K562 (cell line): ENCODE results near the gene PFKP. TPM values are rescaled to one million over a fixed set of nuclear protein-coding genes. Genes with fewer than 3 reads are reported as not detected.
A peak's percentile ranks its signal among the peaks of the same experiment; 100 is the strongest.

Experiments used
- ATAC-seq: fragments of 200-7000 bp; cut with Tn5 transposase; 3 replicates; pipeline ENCODE4 v1.9.1; 2020; ENCODE audit warnings: moderate library complexity
- BruUV-seq: library from RNA; stranded (reverse); fragments of 400-500 nt; replicated peaks from 2 replicates; lab custom pipeline; 2021; lab: Mats Ljungman, UMichigan
- CTCF ChIA-PET: fragments of 300-600 bp; formaldehyde crosslinking; extraction: SDS; loops from one replicate; lab custom pipeline; 2021; ENCODE audit warnings: low intra/inter-chr PET ratio; lab: Yijun Ruan, JAX
- POLR2A ChIA-PET: fragments of 300-600, 350-650 bp; sonication (Branson Sonifier 250); formaldehyde crosslinking; extraction: SDS; loops from one replicate; lab custom pipeline; 2021; ENCODE audit warnings: antibody characterized with exemption, inconsistent platforms; lab: Yijun Ruan, JAX
- DNase-seq, 4 experiments: peaks; one replicate each; pipeline versions ENCODE4 v3.0.0 to v3.0.0-alpha.2; 2011 to 2018; ENCODE audit warnings: low spot score in 3 of 4, mixed read lengths in 3 of 4; ENCODE audit errors: extremely low read depth in 1 of 4
- FAIRE-seq: peaks from 2 replicates; lab custom pipeline; 2011; peaks lifted over from hg19 to GRCh38; lab: Jason Lieb, UNC
- H2AFZ ChIP-seq: 2 replicates; pipeline ENCODE4 v1.6.0; 2011; ENCODE audit warnings: low read depth, low read length, control low read depth, inconsistent platforms
- H3K27ac ChIP-seq: fragments of 200-600 bp; 3 replicates; pipeline ENCODE4 v1.8.0; 2011; ENCODE audit warnings: low read depth, mild to moderate bottlenecking, control low read depth, inconsistent platforms, low read length, moderate library complexity, mixed read lengths; ENCODE audit errors: extremely low read depth
- H3K27me3 ChIP-seq, 2 experiments: fragments of 300-600 bp in 1 of 2; 2 replicates in 1 of 2; 3 replicates in 1 of 2; pipeline versions ENCODE4 v1.6.0 to v1.8.0; 2011; ENCODE audit warnings: inconsistent platforms in 2 of 2, low read length in 2 of 2, mild to moderate bottlenecking in 1 of 2, mixed read lengths in 1 of 2, moderate library complexity in 1 of 2; ENCODE audit not compliant: control insufficient read depth in 2 of 2, insufficient read depth in 2 of 2
- H3K36me3 ChIP-seq: fragments of 300-600 bp; 3 replicates; pipeline ENCODE4 v1.8.0; 2011; ENCODE audit warnings: mild to moderate bottlenecking, low read length, inconsistent platforms; ENCODE audit not compliant: control insufficient read depth, insufficient read depth
- H3K4me1 ChIP-seq, 2 experiments: fragments of 200-600 bp in 1 of 2; replicated peaks in 1 of 2; 2 replicates in 1 of 2; 3 replicates in 1 of 2; pipeline versions ENCODE4 v1.5.1 to v1.8.0; 2011; ENCODE audit warnings: inconsistent platforms in 2 of 2, low read length in 2 of 2, mild to moderate bottlenecking in 1 of 2, mixed read lengths in 1 of 2, moderate library complexity in 1 of 2; ENCODE audit not compliant: control insufficient read depth in 2 of 2, insufficient read depth in 2 of 2
- H3K4me2 ChIP-seq: 2 replicates; pipeline ENCODE4 v1.6.1; 2011; ENCODE audit warnings: low read length, control low read depth, inconsistent platforms, mixed read lengths; ENCODE audit not compliant: insufficient read depth
- H3K4me3 ChIP-seq: fragments of 200-600 bp; sonication (generic), shearing (Covaris generic); 2 replicates; pipeline ENCODE4 v1.5.1; 2016; ENCODE audit warnings: control low read depth, inconsistent platforms
- H3K79me2 ChIP-seq: fragments of 200-600 bp; 3 replicates; pipeline ENCODE4 v1.8.0; 2011; ENCODE audit warnings: low read length, inconsistent platforms; ENCODE audit not compliant: control insufficient read depth, insufficient read depth
- H3K9ac ChIP-seq, 2 experiments: 2 replicates each; pipeline versions ENCODE4 v1.6.0 to v1.6.1; 2011; ENCODE audit warnings: low read depth in 2 of 2, low read length in 2 of 2, control low read depth in 1 of 2, inconsistent platforms in 1 of 2, mild to moderate bottlenecking in 1 of 2, mixed read lengths in 1 of 2; ENCODE audit not compliant: insufficient read depth in 1 of 2
- H3K9me1 ChIP-seq: one replicate; pipeline ENCODE4 v1.6.0; 2011; ENCODE audit warnings: inconsistent platforms, mild to moderate bottlenecking, low read length, moderate library complexity; ENCODE audit not compliant: control insufficient read depth, insufficient read depth
- H3K9me3 ChIP-seq: replicated peaks from 2 replicates; pipeline ENCODE4 v1.5.1; 2011; ENCODE audit warnings: low read depth, low read length, inconsistent platforms; ENCODE audit not compliant: control insufficient read depth, insufficient read depth
- H4K20me1 ChIP-seq: replicated peaks from 2 replicates; pipeline ENCODE4 v1.6.1; 2011; ENCODE audit warnings: low read length, inconsistent platforms, mixed read lengths; ENCODE audit not compliant: control insufficient read depth, insufficient read depth
- POLR2G ChIP-seq: fragments of 200-400 bp; formaldehyde crosslinking; IDR thresholded peaks from 2 replicates; pipeline ENCODE4 v1.6.1; 2017; ENCODE audit warnings: low read depth, mild to moderate bottlenecking, antibody characterized with exemption, low read length, moderate library complexity
- POLR2H ChIP-seq: IDR thresholded peaks from 2 replicates; pipeline ENCODE4 v1.6.1; 2016; ENCODE audit warnings: missing genetic modification characterization, low read depth, mild to moderate bottlenecking, control low read depth, missing compliant biosample characterization, moderate library complexity
- RBM22 ChIP-seq: fragments of 200-400 bp; formaldehyde crosslinking; IDR thresholded peaks from 2 replicates; pipeline ENCODE4 v1.6.1; 2018; ENCODE audit warnings: low read length, low read depth; ENCODE audit not compliant: poor library complexity, severe bottlenecking
- WGBS: fragments of 100-300 bp; shearing (Covaris generic); methylation state at CpG from one replicate; pipeline ENCODE4 v1.1.6; 2016; ENCODE audit warnings: low coverage, mixed read lengths; ENCODE audit not compliant: insufficient coverage; ENCODE audit errors: missing lambda C conversion rate; 5-methylcytosine and 5-hydroxymethylcytosine counted together
- in situ Hi-C: fragments of 300-500 bp; cut with MboI; formaldehyde crosslinking; loops from 4 replicates; pipeline ENCODE4 v1.15.0; 2018; ENCODE audit warnings: inconsistent platforms, mixed read lengths
- intact Hi-C: fragments of 100-400 bp; cut with micrococcal nuclease; formaldehyde crosslinking; loops from 2 replicates; pipeline ENCODE4 v1.14.2; 2022
- polyA plus RNA-seq, 8 experiments: library from polyadenylated mRNA; depleted of rRNA in 4 of 8; stranded (reverse) in 5 of 8; unstranded in 3 of 8; fragments of >200 nt; fragmentation: Nextera tagmentation in 2 of 8; fragmentation: Illumina TruSeq in 1 of 8; extraction: Ambion mirVana in 2 of 8; extraction: Trizol in 1 of 8; gene quantifications; 2 replicates each; pipeline versions ENCODE4 v1.2.1 to v1.2.3, GENCODE V29; 2011 to 2014; ENCODE audit warnings: inconsistent platforms in 1 of 8, missing spikeins in 1 of 8
- total RNA-seq, 7 experiments: library from RNA; depleted of rRNA in 6 of 7; stranded (reverse); fragments of >200 nt in 6 of 7; fragmentation: Illumina TruSeq in 2 of 7; extraction: Trizol in 2 of 7; gene quantifications; 2 replicates each; pipeline versions ENCODE4 v1.2.1 to v1.2.3, GENCODE V29; 2011 to 2021; ENCODE audit warnings: low replicate concordance in 1 of 7
- TF ChIP-seq, protein P1 (sequence below): fragments of 250-450 bp; sonication (Bioruptor Pico); IDR thresholded peaks from 2 replicates; pipeline ENCODE4 v1.6.1; 2021; ENCODE audit warnings: mild to moderate bottlenecking

The PFKP gene
- total and polyA plus RNA-seq, 9 of the 15 experiments (the other 6 are each of a cell fraction or from before 2014, with no cell fraction given): 23.5 to 116 (median 62.1) TPM

DNA sequence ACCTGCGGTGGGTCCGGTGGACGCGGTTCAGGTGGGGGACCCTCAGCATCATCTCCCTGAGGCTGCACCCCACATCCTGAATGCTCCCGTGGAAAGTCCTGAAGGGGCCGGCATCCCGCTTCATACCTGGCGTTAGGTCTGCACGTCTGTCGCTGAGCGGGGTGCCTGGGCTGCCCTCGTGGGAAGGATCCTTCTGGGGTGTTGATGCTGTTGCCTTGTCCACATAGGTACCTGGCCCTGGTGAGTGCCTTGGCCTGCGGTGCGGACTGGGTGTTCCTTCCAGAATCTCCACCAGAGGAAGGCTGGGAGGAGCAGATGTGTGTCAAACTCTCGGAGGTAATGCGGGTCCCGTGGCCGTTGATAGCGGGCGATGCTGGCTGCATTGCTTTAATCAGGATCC lies 37.8 kb downstream of the PFKP start:
- peaks cover 7% of the 10 kb centered on the region for H3K9me1 ChIP-seq
- H3K36me3 ChIP-seq: peaks cover 80% of the 10 kb centered on the region
- TF ChIP-seq POLR2H (tag) (no peak), POLR2G (0 out of 2 replicates have a peak, but pooled peaks have one; percentile 34)
- no peak overlapping the region for H3K4me3 ChIP-seq
- no peaks in the 10 kb centered on the region for H4K20me1 ChIP-seq
- no TSS peak for BruUV-seq
- H3K9me3 ChIP-seq: no peaks in the 10 kb centered on the region
- intact Hi-C loops: no loop called here
- ChIA-PET CTCF (no interaction called here), POLR2A (no interaction called here)
- 83% methylated on average over 19 of the region's 20 CpGs for whole genome bisulfite sequencing
- H3K27me3 ChIP-seq: no peaks in the 10 kb centered on the region
- no peak for DNase-seq
- no peak for FAIRE-seq
- ATAC-seq: no peak
- H3K4me1 ChIP-seq: peaks cover 0 to 3% of the 10 kb centered on the region in 2 experiments; a peak in 1 of 5 replicates
- H2AFZ ChIP-seq: no peak overlapping the region
- H3K27ac ChIP-seq: no peak overlapping the region
- H3K4me2 ChIP-seq: no peak overlapping the region
- H3K9ac ChIP-seq: no peak overlapping the region
- H3K79me2 ChIP-seq: peaks cover 11% of the 10 kb centered on the region
- in situ Hi-C loops: no loop called here

- peaks cover 4% of the 10 kb centered on the region; the same call in 2 of the 3 replicates for H3K79me2 ChIP-seq
- in situ Hi-C loops (no loop called here), intact Hi-C loops (no loop called here)
- ATAC-seq (no peak), DNase-seq (no peak), FAIRE-seq (no peak)
- no peaks in the 10 kb centered on the region for H3K9me3 ChIP-seq
- TF ChIP-seq RBM22 (peak; percentile 77), POLR2G (0 out of 2 replicates have a peak, but pooled peaks have one; percentile 24)
- TF ChIP-seq, protein P1, sequence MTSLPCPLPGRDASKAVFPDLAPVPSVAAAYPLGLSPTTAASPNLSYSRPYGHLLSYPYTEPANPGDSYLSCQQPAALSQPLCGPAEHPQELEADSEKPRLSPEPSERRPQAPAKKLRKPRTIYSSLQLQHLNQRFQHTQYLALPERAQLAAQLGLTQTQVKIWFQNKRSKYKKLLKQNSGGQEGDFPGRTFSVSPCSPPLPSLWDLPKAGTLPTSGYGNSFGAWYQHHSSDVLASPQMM (CRISPR knock-in tag): no peak
- ChIA-PET CTCF (no interaction called here), POLR2A (no interaction called here)
- no peaks in the 10 kb centered on the region for H4K20me1 ChIP-seq
- no peak overlapping the region for H2AFZ ChIP-seq
- peaks cover 79% of the 10 kb centered on the region for H3K36me3 ChIP-seq
- H3K4me2 ChIP-seq: no peak overlapping the region
- H3K4me3 ChIP-seq: no peak overlapping the region
- 88% methylated on average over 11 of the region's 20 CpGs for WGBS
- no peak overlapping the region for H3K27ac ChIP-seq
- H3K27me3 ChIP-seq: no peaks in the 10 kb centered on the region
- no TSS peak for BruUV-seq
- H3K4me1 ChIP-seq: peaks cover 0 to 1% of the 10 kb centered on the region in 2 experiments; a peak in 1 of 5 replicates
- peaks cover 5% of the 10 kb centered on the region for H3K9me1 ChIP-seq
- H3K9ac ChIP-seq: no peak overlapping the region
Measured at GRCh38 chr10:3105905-3106304, 38.6 kb downstream of the PFKP start.
